Measurements from ENCODE around the gene GRIP1.

The GRIP1 gene

GRCh38 chr12:66665435-66665985 is 13.4 kb downstream of the GRIP1 start:
- no peak for TF ChIP-seq POLR2A (IDR thresholded peaks at IDR 0.05; ENCODE audit: low read depth, low read length)
- TF ChIP-seq POLR2AphosphoS5 (IDR thresholded peaks at IDR 0.05; ENCODE audit: low read depth, low read length) = no peak
- TF ChIP-seq TAF1 (IDR thresholded peaks at IDR 0.05; ENCODE audit: borderline replicate concordance, low read depth, low read length) = no peak
- FAIRE-seq (no peak), DNase-seq (ENCODE audit: insufficient read length) (no peak)

- DNase-seq (ENCODE audit: insufficient read length) (no peak), FAIRE-seq (no peak)
- no peak for TF ChIP-seq POLR2AphosphoS5 (IDR thresholded peaks at IDR 0.05; ENCODE audit: low read depth, low read length)
- no peak for TF ChIP-seq TAF1 (IDR thresholded peaks at IDR 0.05; ENCODE audit: borderline replicate concordance, low read depth, low read length)
- no peak for TF ChIP-seq POLR2A (IDR thresholded peaks at IDR 0.05; ENCODE audit: low read depth, low read length)
Measured at GRCh38 chr12:66664076-66664475, 14.8 kb downstream of the GRIP1 start.

- no peak for FAIRE-seq
- no peak for DNase-seq (ENCODE audit: insufficient read length)
- TF ChIP-seq POLR2AphosphoS5 (IDR thresholded peaks at IDR 0.05; ENCODE audit: low read depth, low read length) = no peak
- no peak for TF ChIP-seq POLR2A (IDR thresholded peaks at IDR 0.05; ENCODE audit: low read depth, low read length)
- no peak for TF ChIP-seq TAF1 (IDR thresholded peaks at IDR 0.05; ENCODE audit: borderline replicate concordance, low read depth, low read length)
Measured at GRCh38 chr12:66663611-66664010, 15.3 kb downstream of the GRIP1 start.

GRCh38 chr12:66662729-66663128 is 16.1 kb downstream of the GRIP1 start:
- FAIRE-seq (peak; percentile 65), DNase-seq (ENCODE audit: insufficient read length) (no peak)
- TF ChIP-seq TAF1 (IDR thresholded peaks at IDR 0.05; ENCODE audit: borderline replicate concordance, low read depth, low read length) = no peak
- no peak for TF ChIP-seq POLR2AphosphoS5 (IDR thresholded peaks at IDR 0.05; ENCODE audit: low read depth, low read length)
- no peak for TF ChIP-seq POLR2A (IDR thresholded peaks at IDR 0.05; ENCODE audit: low read depth, low read length)

GRCh38 chr12:66662179-66662578 is 16.7 kb downstream of the GRIP1 start:
- no peak for FAIRE-seq
- DNase-seq (ENCODE audit: insufficient read length) = no peak
- TF ChIP-seq POLR2A (IDR thresholded peaks at IDR 0.05; ENCODE audit: low read depth, low read length) = no peak
- TF ChIP-seq POLR2AphosphoS5 (IDR thresholded peaks at IDR 0.05; ENCODE audit: low read depth, low read length) = no peak
- no peak for TF ChIP-seq TAF1 (IDR thresholded peaks at IDR 0.05; ENCODE audit: borderline replicate concordance, low read depth, low read length)

- DNase-seq (ENCODE audit: insufficient read length) = no peak
- TF ChIP-seq POLR2AphosphoS5 (IDR thresholded peaks at IDR 0.05; ENCODE audit: low read depth, low read length) (no peak), POLR2A (IDR thresholded peaks at IDR 0.05; ENCODE audit: low read depth, low read length) (no peak), TAF1 (IDR thresholded peaks at IDR 0.05; ENCODE audit: borderline replicate concordance, low read depth, low read length) (no peak)
- no peak for FAIRE-seq
Measured at GRCh38 chr12:66661357-66661756, 17.5 kb downstream of the GRIP1 start.

- DNase-seq (ENCODE audit: insufficient read length) (no peak), FAIRE-seq (peak; percentile 21)
- TF ChIP-seq POLR2A (IDR thresholded peaks at IDR 0.05; ENCODE audit: low read depth, low read length) (no peak), TAF1 (IDR thresholded peaks at IDR 0.05; ENCODE audit: borderline replicate concordance, low read depth, low read length) (no peak), POLR2AphosphoS5 (IDR thresholded peaks at IDR 0.05; ENCODE audit: low read depth, low read length) (no peak)
Measured at GRCh38 chr12:66653796-66654195, 25.1 kb downstream of the GRIP1 start.

- DNase-seq (ENCODE audit: insufficient read length) (no peak), FAIRE-seq (no peak)
- TF ChIP-seq TAF1 (IDR thresholded peaks at IDR 0.05; ENCODE audit: borderline replicate concordance, low read depth, low read length) (no peak), POLR2AphosphoS5 (IDR thresholded peaks at IDR 0.05; ENCODE audit: low read depth, low read length) (no peak), POLR2A (IDR thresholded peaks at IDR 0.05; ENCODE audit: low read depth, low read length) (no peak)
Measured at GRCh38 chr12:66648033-66648735, 30.7 kb downstream of the GRIP1 start.

- FAIRE-seq = no peak
- no peak for TF ChIP-seq POLR2A (IDR thresholded peaks at IDR 0.05; ENCODE audit: low read depth, low read length)
- no peak for TF ChIP-seq POLR2AphosphoS5 (IDR thresholded peaks at IDR 0.05; ENCODE audit: low read depth, low read length)
- no peak for TF ChIP-seq TAF1 (IDR thresholded peaks at IDR 0.05; ENCODE audit: borderline replicate concordance, low read depth, low read length)
- no peak for DNase-seq (ENCODE audit: insufficient read length)
Measured at GRCh38 chr12:66647034-66647691, 31.7 kb downstream of the GRIP1 start.

- TF ChIP-seq POLR2A (IDR thresholded peaks at IDR 0.05; ENCODE audit: low read depth, low read length) (no peak), TAF1 (IDR thresholded peaks at IDR 0.05; ENCODE audit: borderline replicate concordance, low read depth, low read length) (no peak), POLR2AphosphoS5 (IDR thresholded peaks at IDR 0.05; ENCODE audit: low read depth, low read length) (no peak)
- FAIRE-seq (no peak), DNase-seq (ENCODE audit: insufficient read length) (no peak)
Measured at GRCh38 chr12:66644151-66644550, 34.7 kb downstream of the GRIP1 start.

GRCh38 chr12:66640691-66641460 is 38.0 kb downstream of the GRIP1 start:
- TF ChIP-seq POLR2A (IDR thresholded peaks at IDR 0.05; ENCODE audit: low read depth, low read length) = no peak
- TF ChIP-seq TAF1 (IDR thresholded peaks at IDR 0.05; ENCODE audit: borderline replicate concordance, low read depth, low read length) = no peak
- TF ChIP-seq POLR2AphosphoS5 (IDR thresholded peaks at IDR 0.05; ENCODE audit: low read depth, low read length) = no peak
- no peak for DNase-seq (ENCODE audit: insufficient read length)
- no peak for FAIRE-seq
